Islet of Langerhans (tissue), 1 donor: Measurements from ENCODE around the gene SEC14L1.

Experiments used
- FAIRE-seq: peaks from one replicate; lab custom pipeline; 2011; peaks lifted over from hg19 to GRCh38; lab: Jason Lieb, UNC

The SEC14L1 gene

GRCh38 chr17:77191244-77191643, 50.5 kb downstream of the SEC14L1 start:
- no peak for FAIRE-seq

GRCh38 chr17:77193653-77194052, 52.9 kb downstream of the SEC14L1 start:
- FAIRE-seq, result no peak

GRCh38 chr17:77194179-77194578, 53.4 kb downstream of the SEC14L1 start:
- no peak for FAIRE-seq

GRCh38 chr17:77196251-77196650, 55.5 kb downstream of the SEC14L1 start:
- FAIRE-seq, result no peak

GRCh38 chr17:77197115-77197514, 56.3 kb downstream of the SEC14L1 start:
- no peak for FAIRE-seq

- FAIRE-seq, result no peak
Observed at GRCh38 chr17:77200711-77201110, 59.9 kb downstream of the SEC14L1 start.

GRCh38 chr17:77203436-77203835, 62.7 kb downstream of the SEC14L1 start:
- FAIRE-seq, result no peak

GRCh38 chr17:77203846-77204245, 63.1 kb downstream of the SEC14L1 start:
- FAIRE-seq, result no peak

GRCh38 chr17:77204536-77204935, 63.8 kb downstream of the SEC14L1 start:
- FAIRE-seq, result no peak

- FAIRE-seq, result no peak
Observed at GRCh38 chr17:77205396-77206125, 64.8 kb downstream of the SEC14L1 start.

GRCh38 chr17:77206158-77206956, 65.6 kb downstream of the SEC14L1 start:
- FAIRE-seq, result no peak

GRCh38 chr17:77207689-77208216, 67.0 kb downstream of the SEC14L1 start:
- FAIRE-seq, result no peak

- no peak for FAIRE-seq
Observed at GRCh38 chr17:77208217-77208808, 67.5 kb downstream of the SEC14L1 start.

- FAIRE-seq, result no peak
Observed at GRCh38 chr17:77208856-77209255, 68.1 kb downstream of the SEC14L1 start.

- FAIRE-seq, result no peak
Observed at GRCh38 chr17:77209330-77209748, 68.6 kb downstream of the SEC14L1 start.

- no peak for FAIRE-seq
Observed at GRCh38 chr17:77210331-77210730, 69.6 kb downstream of the SEC14L1 start.

GRCh38 chr17:77210946-77211541, 70.3 kb downstream of the SEC14L1 start:
- no peak for FAIRE-seq

- FAIRE-seq, result no peak
Observed at GRCh38 chr17:77211681-77212080, 70.9 kb downstream of the SEC14L1 start.

- FAIRE-seq, result no peak
Observed at GRCh38 chr17:77212081-77212832, 71.5 kb downstream of the SEC14L1 start.

- FAIRE-seq, result no peak
Observed at GRCh38 chr17:77212833-77213777, 72.3 kb downstream of the SEC14L1 start.

- no peak for FAIRE-seq
Observed at GRCh38 chr17:77213778-77214132, 73.0 kb downstream of the SEC14L1 start.
